Measurements from ENCODE around the gene ACTL10.

Gene ACTL10

GRCh38 chr20:33649201-33649681, 17.5 kb upstream of the ACTL10 start:
- no peak for DNase-seq (ENCODE audit: low spot score)

- no peak for DNase-seq (ENCODE audit: low spot score)
Measured at GRCh38 chr20:33650111-33650752, 16.5 kb upstream of the ACTL10 start.

- DNase-seq (ENCODE audit: low spot score) = no peak
Measured at GRCh38 chr20:33650753-33651561, 15.8 kb upstream of the ACTL10 start.

- no peak for DNase-seq (ENCODE audit: low spot score)
Measured at GRCh38 chr20:33651562-33652048, 15.1 kb upstream of the ACTL10 start.

- DNase-seq (ENCODE audit: low spot score) = peak; percentile 39
Measured at GRCh38 chr20:33653218-33653899, 13.4 kb upstream of the ACTL10 start.

GRCh38 chr20:33653900-33654596, 12.7 kb upstream of the ACTL10 start:
- DNase-seq (ENCODE audit: low spot score) = no peak

- DNase-seq (ENCODE audit: low spot score) = no peak
Measured at GRCh38 chr20:33654680-33655161, 12.0 kb upstream of the ACTL10 start.

- DNase-seq (ENCODE audit: low spot score) = no peak
Measured at GRCh38 chr20:33655164-33655563, 11.6 kb upstream of the ACTL10 start.

GRCh38 chr20:33656010-33656782, 10.5 kb upstream of the ACTL10 start:
- no peak for DNase-seq (ENCODE audit: low spot score)

GRCh38 chr20:33656783-33657703, 9.7 kb upstream of the ACTL10 start:
- no peak for DNase-seq (ENCODE audit: low spot score)

GRCh38 chr20:33657704-33658095, 9.0 kb upstream of the ACTL10 start:
- DNase-seq (ENCODE audit: low spot score) = no peak

- DNase-seq (ENCODE audit: low spot score) = no peak
Measured at GRCh38 chr20:33658510-33658909, 8.2 kb upstream of the ACTL10 start.

- no peak for DNase-seq (ENCODE audit: low spot score)
Measured at GRCh38 chr20:33658929-33659328, 7.8 kb upstream of the ACTL10 start.

GRCh38 chr20:33659341-33660034, 7.3 kb upstream of the ACTL10 start:
- no peak for DNase-seq (ENCODE audit: low spot score)

GRCh38 chr20:33660035-33660684, 6.6 kb upstream of the ACTL10 start:
- no peak for DNase-seq (ENCODE audit: low spot score)

GRCh38 chr20:33660685-33661058, 6.1 kb upstream of the ACTL10 start:
- no peak for DNase-seq (ENCODE audit: low spot score)

GRCh38 chr20:33662172-33662571, 4.6 kb upstream of the ACTL10 start, which contains the start of gene C20orf144:
Gene C20orf144 (plus strand): TSS chr20:33662327. CDS start chr20:33662346, 19 bp downstream.
- no peak for DNase-seq (ENCODE audit: low spot score)

GRCh38 chr20:33663161-33664084, 3.3 kb upstream of the ACTL10 start:
- DNase-seq (ENCODE audit: low spot score) = no peak

Measured in kidney capillary endothelial cell (primary cell).